MM.1S (cell line): ENCODE results near the gene COBL.

Experiments
- EZH2 ChIP-seq: fragments of 300-600 bp; sonication (generic); optimal IDR thresholded peaks from 2 replicates; pipeline ENCODE3; 2017; ENCODE audit warnings: low read depth, mild to moderate bottlenecking, antibody characterized with exemption, low read length, mixed read lengths
- EZH2phosphoT487 ChIP-seq: fragments of 300-600 bp; sonication (generic); IDR thresholded peaks from 2 replicates; pipeline ENCODE4 v1.6.1; 2018; ENCODE audit warnings: antibody characterized with exemption, low read length
- TF ChIP-seq, protein P1 (sequence below): fragments of 300-600 bp; sonication (generic); IDR thresholded peaks from 2 replicates; pipeline ENCODE4 v1.5.1; 2016; ENCODE audit warnings: antibody characterized with exemption, low read length, mixed read lengths

DNA sequence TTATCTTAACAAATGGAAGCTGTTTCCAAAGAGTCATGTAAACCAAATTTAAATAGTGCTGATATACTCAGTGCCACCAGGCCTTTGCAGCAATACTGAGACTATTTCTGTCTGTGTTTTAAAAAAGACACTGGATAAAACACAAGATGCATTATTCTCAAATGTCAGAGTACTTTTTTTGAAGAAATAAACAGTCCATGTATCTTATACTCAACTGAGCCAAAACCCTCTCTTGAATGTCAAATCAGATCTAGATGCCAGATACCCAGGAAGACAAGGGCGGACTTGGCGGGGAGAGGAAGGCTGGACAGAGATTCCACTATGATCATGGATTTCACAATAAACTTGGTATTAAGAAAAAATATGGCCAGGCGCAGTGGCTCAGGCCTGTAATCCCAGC lies 127.6 kb downstream of the COBL start:
- TF ChIP-seq, protein P1, sequence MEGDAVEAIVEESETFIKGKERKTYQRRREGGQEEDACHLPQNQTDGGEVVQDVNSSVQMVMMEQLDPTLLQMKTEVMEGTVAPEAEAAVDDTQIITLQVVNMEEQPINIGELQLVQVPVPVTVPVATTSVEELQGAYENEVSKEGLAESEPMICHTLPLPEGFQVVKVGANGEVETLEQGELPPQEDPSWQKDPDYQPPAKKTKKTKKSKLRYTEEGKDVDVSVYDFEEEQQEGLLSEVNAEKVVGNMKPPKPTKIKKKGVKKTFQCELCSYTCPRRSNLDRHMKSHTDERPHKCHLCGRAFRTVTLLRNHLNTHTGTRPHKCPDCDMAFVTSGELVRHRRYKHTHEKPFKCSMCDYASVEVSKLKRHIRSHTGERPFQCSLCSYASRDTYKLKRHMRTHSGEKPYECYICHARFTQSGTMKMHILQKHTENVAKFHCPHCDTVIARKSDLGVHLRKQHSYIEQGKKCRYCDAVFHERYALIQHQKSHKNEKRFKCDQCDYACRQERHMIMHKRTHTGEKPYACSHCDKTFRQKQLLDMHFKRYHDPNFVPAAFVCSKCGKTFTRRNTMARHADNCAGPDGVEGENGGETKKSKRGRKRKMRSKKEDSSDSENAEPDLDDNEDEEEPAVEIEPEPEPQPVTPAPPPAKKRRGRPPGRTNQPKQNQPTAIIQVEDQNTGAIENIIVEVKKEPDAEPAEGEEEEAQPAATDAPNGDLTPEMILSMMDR: no peak
- no peak for TF ChIP-seq EZH2
- no peak for TF ChIP-seq EZH2phosphoT487
